WTC11 (cell line): ENCODE results near the gene TNFAIP8L3.

ENCODE experiments used
- CREB1 ChIP-seq: sonication (generic); formaldehyde crosslinking; IDR thresholded peaks from 2 replicates; pipeline ENCODE4 v1.8.0; 2023; ENCODE audit warnings: mild to moderate bottlenecking, missing genetic modification reagents
- E2F1 ChIP-seq: sonication (generic); formaldehyde crosslinking; IDR thresholded peaks from 2 replicates; pipeline ENCODE4 v1.8.0; 2022; ENCODE audit warnings: mild to moderate bottlenecking, missing genetic modification reagents
- E2F4 ChIP-seq: sonication (generic); formaldehyde crosslinking; IDR thresholded peaks from 2 replicates; pipeline ENCODE4 v1.8.1; 2022; ENCODE audit warnings: low read depth, mild to moderate bottlenecking, moderate library complexity, missing genetic modification reagents, borderline replicate concordance
- MXD4 ChIP-seq: fragments of 250-450 bp; sonication (Bioruptor Pico); IDR thresholded peaks from 2 replicates; pipeline ENCODE4 v1.8.0; 2021; ENCODE audit warnings: mild to moderate bottlenecking, moderate library complexity, borderline replicate concordance
- SMAD3 ChIP-seq: sonication (generic); formaldehyde crosslinking; IDR thresholded peaks from 2 replicates; pipeline ENCODE4 v1.8.0; 2022; ENCODE audit warnings: missing genetic modification reagents, mild to moderate bottlenecking, borderline replicate concordance
- TCF7 ChIP-seq: sonication (generic); formaldehyde crosslinking; IDR thresholded peaks from 2 replicates; pipeline ENCODE4 v1.8.0; 2022; ENCODE audit warnings: mild to moderate bottlenecking, low read depth, missing genetic modification reagents, moderate library complexity
- TEAD1 ChIP-seq: sonication (generic); formaldehyde crosslinking; IDR thresholded peaks from 2 replicates; pipeline ENCODE4 v1.8.0; 2022; ENCODE audit warnings: mild to moderate bottlenecking, missing genetic modification reagents
- TEAD4 ChIP-seq: sonication (generic); formaldehyde crosslinking; IDR thresholded peaks from 2 replicates; pipeline ENCODE4 v1.8.0; 2022; ENCODE audit warnings: mild to moderate bottlenecking, missing genetic modification reagents
- ZNF263 ChIP-seq: sonication (generic); formaldehyde crosslinking; IDR thresholded peaks from 2 replicates; pipeline ENCODE4 v1.8.1; 2022; ENCODE audit warnings: low read depth, mild to moderate bottlenecking, moderate library complexity, missing genetic modification reagents
- TF ChIP-seq, protein P1 (sequence below): fragments of 200-600 bp; IDR thresholded peaks from 2 replicates; pipeline ENCODE4 v1.8.0; 2022; ENCODE audit warnings: antibody characterized with exemption
- TF ChIP-seq, protein P2 (sequence below): fragments of 250-450 bp; sonication (Bioruptor Pico); IDR thresholded peaks from 2 replicates; pipeline ENCODE4 v2.1.2; 2022; ENCODE audit warnings: mild to moderate bottlenecking, moderate library complexity

DNA sequence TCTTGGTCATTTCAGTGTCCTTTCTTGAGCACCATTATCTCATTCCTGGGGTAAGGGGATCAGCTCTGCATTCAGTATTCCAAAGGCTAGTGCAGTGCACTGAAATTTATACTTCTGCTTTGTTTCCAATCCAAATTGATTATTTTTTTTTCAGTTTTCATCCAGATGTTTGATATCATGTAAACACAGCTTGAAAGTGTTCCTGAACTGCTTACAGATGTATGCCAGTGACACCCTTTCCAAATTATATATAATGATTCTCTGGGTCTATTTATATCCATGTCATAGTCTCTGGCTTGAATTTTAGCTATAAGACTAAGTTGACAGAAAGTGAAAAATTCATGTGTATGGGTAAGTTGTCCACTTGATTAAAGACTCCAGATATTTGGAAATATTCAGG lies 11.8 kb upstream of the TNFAIP8L3 start:
- TF ChIP-seq E2F1 (CRISPR knock-in tag) = no peak
- TF ChIP-seq, protein P1, sequence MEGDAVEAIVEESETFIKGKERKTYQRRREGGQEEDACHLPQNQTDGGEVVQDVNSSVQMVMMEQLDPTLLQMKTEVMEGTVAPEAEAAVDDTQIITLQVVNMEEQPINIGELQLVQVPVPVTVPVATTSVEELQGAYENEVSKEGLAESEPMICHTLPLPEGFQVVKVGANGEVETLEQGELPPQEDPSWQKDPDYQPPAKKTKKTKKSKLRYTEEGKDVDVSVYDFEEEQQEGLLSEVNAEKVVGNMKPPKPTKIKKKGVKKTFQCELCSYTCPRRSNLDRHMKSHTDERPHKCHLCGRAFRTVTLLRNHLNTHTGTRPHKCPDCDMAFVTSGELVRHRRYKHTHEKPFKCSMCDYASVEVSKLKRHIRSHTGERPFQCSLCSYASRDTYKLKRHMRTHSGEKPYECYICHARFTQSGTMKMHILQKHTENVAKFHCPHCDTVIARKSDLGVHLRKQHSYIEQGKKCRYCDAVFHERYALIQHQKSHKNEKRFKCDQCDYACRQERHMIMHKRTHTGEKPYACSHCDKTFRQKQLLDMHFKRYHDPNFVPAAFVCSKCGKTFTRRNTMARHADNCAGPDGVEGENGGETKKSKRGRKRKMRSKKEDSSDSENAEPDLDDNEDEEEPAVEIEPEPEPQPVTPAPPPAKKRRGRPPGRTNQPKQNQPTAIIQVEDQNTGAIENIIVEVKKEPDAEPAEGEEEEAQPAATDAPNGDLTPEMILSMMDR = no peak
- TF ChIP-seq, protein P2, sequence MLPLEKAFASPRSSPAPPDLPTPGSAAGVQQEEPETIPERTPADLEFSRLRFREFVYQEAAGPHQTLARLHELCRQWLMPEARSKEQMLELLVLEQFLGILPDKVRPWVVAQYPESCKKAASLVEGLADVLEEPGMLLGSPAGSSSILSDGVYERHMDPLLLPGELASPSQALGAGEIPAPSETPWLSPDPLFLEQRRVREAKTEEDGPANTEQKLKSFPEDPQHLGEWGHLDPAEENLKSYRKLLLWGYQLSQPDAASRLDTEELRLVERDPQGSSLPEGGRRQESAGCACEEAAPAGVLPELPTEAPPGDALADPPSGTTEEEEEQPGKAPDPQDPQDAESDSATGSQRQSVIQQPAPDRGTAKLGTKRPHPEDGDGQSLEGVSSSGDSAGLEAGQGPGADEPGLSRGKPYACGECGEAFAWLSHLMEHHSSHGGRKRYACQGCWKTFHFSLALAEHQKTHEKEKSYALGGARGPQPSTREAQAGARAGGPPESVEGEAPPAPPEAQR (CRISPR knock-in tag) = no peak
- TF ChIP-seq TCF7 (CRISPR knock-in tag) = no peak
- no peak for TF ChIP-seq E2F4
- TF ChIP-seq TEAD1 (CRISPR knock-in tag) = no peak
- TF ChIP-seq CREB1 (CRISPR knock-in tag) = no peak
- no peak for TF ChIP-seq SMAD3
- no peak for TF ChIP-seq MXD4
- no peak for TF ChIP-seq ZNF263 (CRISPR knock-in tag)
- no peak for TF ChIP-seq TEAD4 (CRISPR knock-in tag)
